IMR-90 (cell line): Measurements from ENCODE around the gene IQCM. TPM values are rescaled to one million over a fixed set of nuclear protein-coding genes. Genes with fewer than 3 reads are reported as not detected.

Experiments used
- ATAC-seq: fragments of 200-7000 bp; cut with Tn5 transposase; 2 replicates; pipeline ENCODE4 v1.9.1; 2020; ENCODE audit warnings: low read depth, mild to moderate bottlenecking, moderate library complexity
- BruUV-seq: library from RNA; stranded (reverse); fragments of 400-500 nt; replicated peaks from 2 replicates; lab custom pipeline; 2021; lab: Mats Ljungman, UMichigan
- CTCF ChIA-PET: fragments of 300-600 bp; formaldehyde crosslinking; extraction: SDS; loops from one replicate; lab custom pipeline; 2021; ENCODE audit warnings: antibody characterized with exemption; lab: Yijun Ruan, JAX
- POLR2A ChIA-PET: fragments of 300-600 bp; sonication (Branson Sonifier 250); formaldehyde crosslinking; loops from one replicate; lab custom pipeline; 2022; ENCODE audit warnings: antibody characterized with exemption; ENCODE audit not compliant: unreplicated experiment; lab: Charles Lee
- DNase-seq: peaks from one replicate; pipeline ENCODE4 v3.0.0; 2013
- H2AFZ ChIP-seq: replicated peaks from 2 replicates; pipeline ENCODE3; 2013; ENCODE audit warnings: low read length, mild to moderate bottlenecking; ENCODE audit not compliant: poor library complexity
- H2AK5ac ChIP-seq: 2 replicates; pipeline ENCODE4 v1.6.1; 2013; ENCODE audit warnings: low read depth, low read length, inconsistent platforms
- H2AK9ac ChIP-seq: replicated peaks from 2 replicates; pipeline ENCODE3; 2013; ENCODE audit warnings: mild to moderate bottlenecking, low read depth, low read length, moderate library complexity; ENCODE audit not compliant: poor library complexity
- H2BK120ac ChIP-seq: 2 replicates; pipeline ENCODE4 v1.6.1; 2013; ENCODE audit warnings: low read depth, low read length, inconsistent platforms
- H2BK15ac ChIP-seq: 3 replicates; pipeline ENCODE4 v1.6.1; 2013; ENCODE audit warnings: low read depth, low read length, inconsistent platforms
- H2BK20ac ChIP-seq: 2 replicates; pipeline ENCODE4 v1.6.1; 2013; ENCODE audit warnings: low read depth, mild to moderate bottlenecking, inconsistent platforms, low read length, moderate library complexity
- H2BK5ac ChIP-seq: 2 replicates; pipeline ENCODE4 v1.6.1; 2013; ENCODE audit warnings: mild to moderate bottlenecking, low read depth, low read length, inconsistent platforms; ENCODE audit not compliant: poor library complexity, severe bottlenecking
- H3K14ac ChIP-seq: replicated peaks from 2 replicates; pipeline ENCODE4 v1.6.1; 2013; ENCODE audit warnings: low read depth, low read length, inconsistent platforms
- H3K18ac ChIP-seq: 2 replicates; pipeline ENCODE4 v1.6.1; 2013; ENCODE audit warnings: low read depth, low read length, control low read depth
- H3K23ac ChIP-seq: 2 replicates; pipeline ENCODE4 v1.6.1; 2013; ENCODE audit warnings: low read depth, low read length, inconsistent platforms
- H3K27ac ChIP-seq: 2 replicates; pipeline ENCODE4 v1.5.1; 2013; ENCODE audit warnings: mild to moderate bottlenecking, control low read depth, low read length; ENCODE audit not compliant: insufficient read depth
- H3K27me3 ChIP-seq: 2 replicates; pipeline ENCODE4 v1.6.1; 2013; ENCODE audit warnings: low read length; ENCODE audit not compliant: control insufficient read depth, insufficient read depth
- H3K36me3 ChIP-seq: 2 replicates; pipeline ENCODE4 v1.6.1; 2013; ENCODE audit warnings: low read length, mixed read lengths; ENCODE audit not compliant: control insufficient read depth, insufficient read depth
- H3K4ac ChIP-seq: 2 replicates; pipeline ENCODE4 v1.6.1; 2013; ENCODE audit warnings: low read depth, low read length, inconsistent platforms
- H3K4me1 ChIP-seq: 2 replicates; pipeline ENCODE4 v1.6.1; 2013; ENCODE audit warnings: low read length, mixed read lengths; ENCODE audit not compliant: control insufficient read depth, insufficient read depth
- H3K4me2 ChIP-seq: 2 replicates; pipeline ENCODE4 v1.6.1; 2013; ENCODE audit warnings: low read depth, mild to moderate bottlenecking, control low read depth, low read length, moderate library complexity
- H3K4me3 ChIP-seq: 2 replicates; pipeline ENCODE4 v1.5.1; 2013; ENCODE audit warnings: low read depth, mild to moderate bottlenecking, control low read depth, low read length, moderate library complexity; ENCODE audit not compliant: insufficient read depth
- H3K56ac ChIP-seq: 2 replicates; pipeline ENCODE4 v1.6.1; 2013; ENCODE audit warnings: low read length, inconsistent platforms; ENCODE audit not compliant: insufficient read depth; ENCODE audit errors: extremely low read depth
- H3K79me1 ChIP-seq, 2 experiments: 2 replicates each; pipeline ENCODE4 v1.6.1; 2013; ENCODE audit warnings: low read length in 2 of 2, inconsistent platforms in 1 of 2, low read depth in 1 of 2
- H3K9ac ChIP-seq: 2 replicates; pipeline ENCODE4 v1.6.1; 2013; ENCODE audit warnings: low read depth, low read length, control low read depth
- H3K9me1 ChIP-seq: 2 replicates; pipeline ENCODE4 v1.6.1; 2013; ENCODE audit warnings: low read length, inconsistent platforms; ENCODE audit not compliant: insufficient read depth
- H3K9me3 ChIP-seq: 2 replicates; pipeline ENCODE4 v1.6.1; 2013; ENCODE audit warnings: low read length; ENCODE audit not compliant: control insufficient read depth, insufficient read depth
- H4K20me1 ChIP-seq: 2 replicates; pipeline ENCODE4 v1.6.1; 2013; ENCODE audit warnings: low read length, inconsistent platforms; ENCODE audit not compliant: insufficient read depth
- H4K5ac ChIP-seq: 2 replicates; pipeline ENCODE4 v1.6.1; 2013; ENCODE audit warnings: mild to moderate bottlenecking, low read depth, low read length, control low read depth
- H4K8ac ChIP-seq, 2 experiments: 2 replicates each; pipeline ENCODE4 v1.6.1; 2013; ENCODE audit warnings: low read depth in 2 of 2, low read length in 2 of 2, control low read depth in 1 of 2, inconsistent platforms in 1 of 2
- H4K91ac ChIP-seq: 2 replicates; pipeline ENCODE4 v1.6.1; 2013; ENCODE audit warnings: low read depth, low read length, inconsistent platforms; ENCODE audit not compliant: insufficient read depth
- BHLHE40 ChIP-seq: fragments of 150-350 bp; IDR thresholded peaks from 2 replicates; pipeline ENCODE4 v1.6.1; 2016; ENCODE audit warnings: mild to moderate bottlenecking, low read depth, low read length
- CEBPB ChIP-seq: IDR thresholded peaks from 2 replicates; pipeline ENCODE4 v1.6.1; 2012; ENCODE audit warnings: low read depth, low read length, improper control_type of control experiment
- CTCF ChIP-seq: conservative IDR thresholded peaks from 2 replicates; pipeline ENCODE4 v1.5.1; 2012; ENCODE audit warnings: mild to moderate bottlenecking, low read depth, low read length, improper control_type of control experiment
- FOS ChIP-seq: fragments of 150-350 bp; IDR thresholded peaks from 2 replicates; pipeline ENCODE4 v1.6.1; 2016; ENCODE audit warnings: low read depth, low read length
- MAFK ChIP-seq: IDR thresholded peaks from 2 replicates; pipeline ENCODE4 v1.6.1; 2012; ENCODE audit warnings: low read depth, low read length, improper control_type of control experiment
- NFE2L2 ChIP-seq: fragments of 150-350 bp; IDR thresholded peaks from 2 replicates; pipeline ENCODE4 v1.6.1; 2016; ENCODE audit warnings: low read depth, mild to moderate bottlenecking, low read length
- POLR2A ChIP-seq: IDR thresholded peaks from 2 replicates; pipeline ENCODE4 v1.6.1; 2012; ENCODE audit warnings: mild to moderate bottlenecking, low read depth, low read length
- RAD21 ChIP-seq: IDR thresholded peaks from 2 replicates; pipeline ENCODE4 v1.6.1; 2012; ENCODE audit warnings: low read length, improper control_type of control experiment
- RCOR1 ChIP-seq: IDR thresholded peaks from 2 replicates; pipeline ENCODE4 v1.6.1; 2012; ENCODE audit warnings: mild to moderate bottlenecking, low read length, improper control_type of control experiment; ENCODE audit not compliant: insufficient replicate concordance
- RFX5 ChIP-seq: IDR thresholded peaks from 2 replicates; pipeline ENCODE4 v1.8.0; 2012; ENCODE audit warnings: low read depth, mild to moderate bottlenecking, low read length, moderate library complexity
- SMC3 ChIP-seq: fragments of 150-350 bp; IDR thresholded peaks from 2 replicates; pipeline ENCODE4 v1.6.1; 2016; ENCODE audit warnings: low read depth, mild to moderate bottlenecking, antibody characterized with exemption, low read length, moderate library complexity
- USF2 ChIP-seq: fragments of 150-350 bp; IDR thresholded peaks from 2 replicates; pipeline ENCODE4 v1.6.1; 2017; ENCODE audit warnings: mild to moderate bottlenecking, antibody characterized with exemption, low read length, low read depth
- WGBS, 2 experiments: methylation state at CpG; one replicate each; pipeline versions ENCODE4 v1.1.5 to v1.1.7; 2013; ENCODE audit warnings: missing lambda C conversion rate in 2 of 2; ENCODE audit not compliant: insufficient read length in 1 of 2; ENCODE audit errors: extremely low coverage in 2 of 2; 5-methylcytosine and 5-hydroxymethylcytosine counted together
- dilution Hi-C: fragments of 300-500 bp; cut with HindIII; formaldehyde crosslinking; loops from one replicate; pipeline ENCODE4 v1.14.3; 2018; ENCODE audit warnings: low sequenced_read_pairs; ENCODE audit not compliant: unreplicated experiment
- in situ Hi-C: fragments of 300-500 bp; cut with MboI; formaldehyde crosslinking; loops from 3 replicates; pipeline ENCODE4 v1.14.3; 2019; ENCODE audit warnings: low sequenced_read_pairs, inconsistent platforms, mixed read lengths
- intact Hi-C: fragments of 100-400 bp; cut with micrococcal nuclease; formaldehyde crosslinking; loops from 2 replicates; pipeline ENCODE4 v1.10.0; 2022
- polyA plus RNA-seq, 3 experiments: library from polyadenylated mRNA; depleted of rRNA; stranded (reverse); fragments of >200 nt; gene quantifications; 2 replicates each; pipeline ENCODE4 v1.2.3, GENCODE V29; 2012; ENCODE audit warnings: low replicate concordance in 1 of 3
- total RNA-seq: library from RNA; depleted of rRNA; stranded (reverse); fragments of >200 nt; gene quantifications from 2 replicates; pipeline ENCODE4 v1.2.3, GENCODE V29; 2012
- TF ChIP-seq, protein P1 (sequence below): fragments of 150-350 bp; IDR thresholded peaks from 2 replicates; pipeline ENCODE4 v1.6.1; 2016; ENCODE audit warnings: low read depth, mild to moderate bottlenecking, low read length, moderate library complexity, borderline replicate concordance

The IQCM gene
- total and polyA plus RNA-seq, 2 of the 4 experiments (the other 2 are of a cell fraction) = not detected

- dilution Hi-C loops (no loop called here), intact Hi-C loops (no loop called here), in situ Hi-C loops (no loop called here)
- no peak overlapping the region for H3K9ac ChIP-seq
- no peak overlapping the region for H4K91ac ChIP-seq
- WGBS, 2 experiments = no CpG with 5 or more reads among the region's 2 CpGs
- H3K4me1 ChIP-seq = no peaks in the 10 kb centered on the region
- no peaks in the 10 kb centered on the region for H3K9me3 ChIP-seq
- H3K4ac ChIP-seq = no peak overlapping the region
- H3K36me3 ChIP-seq = no peaks in the 10 kb centered on the region
- no peak overlapping the region for H3K18ac ChIP-seq
- H4K8ac ChIP-seq = no peak overlapping the region
- no peaks in the 10 kb centered on the region for H3K9me1 ChIP-seq
- no peak overlapping the region for H2AK5ac ChIP-seq
- H3K4me2 ChIP-seq = no peak overlapping the region
- no peak overlapping the region for H2BK5ac ChIP-seq
- no peak overlapping the region for H3K27ac ChIP-seq
- no peak overlapping the region for H3K14ac ChIP-seq
- no peak overlapping the region for H2BK20ac ChIP-seq
- ATAC-seq = no peak
- no peak overlapping the region for H2AK9ac ChIP-seq
- H3K27me3 ChIP-seq = no peaks in the 10 kb centered on the region
- DNase-seq = no peak
- no peak overlapping the region for H3K4me3 ChIP-seq
- POLR2A ChIA-PET = no interaction called here
- no peaks in the 10 kb centered on the region for H3K79me1 ChIP-seq
- no peaks in the 10 kb centered on the region for H4K20me1 ChIP-seq
- H2AFZ ChIP-seq = no peak overlapping the region
- TF ChIP-seq, protein P1, sequence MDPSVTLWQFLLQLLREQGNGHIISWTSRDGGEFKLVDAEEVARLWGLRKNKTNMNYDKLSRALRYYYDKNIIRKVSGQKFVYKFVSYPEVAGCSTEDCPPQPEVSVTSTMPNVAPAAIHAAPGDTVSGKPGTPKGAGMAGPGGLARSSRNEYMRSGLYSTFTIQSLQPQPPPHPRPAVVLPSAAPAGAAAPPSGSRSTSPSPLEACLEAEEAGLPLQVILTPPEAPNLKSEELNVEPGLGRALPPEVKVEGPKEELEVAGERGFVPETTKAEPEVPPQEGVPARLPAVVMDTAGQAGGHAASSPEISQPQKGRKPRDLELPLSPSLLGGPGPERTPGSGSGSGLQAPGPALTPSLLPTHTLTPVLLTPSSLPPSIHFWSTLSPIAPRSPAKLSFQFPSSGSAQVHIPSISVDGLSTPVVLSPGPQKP = no peak
- TF ChIP-seq CEBPB = no peak
- TF ChIP-seq POLR2A = no peak
- no peak for TF ChIP-seq FOS
- no peak for TF ChIP-seq SMC3
- no peak for TF ChIP-seq RAD21
- TF ChIP-seq MAFK = no peak
- TF ChIP-seq USF2 = no peak
- TF ChIP-seq RFX5 = no peak
- TF ChIP-seq RCOR1 = no peak
- no peak for TF ChIP-seq CTCF
- TF ChIP-seq BHLHE40 = no peak
- TF ChIP-seq NFE2L2 = no peak
- no peak overlapping the region for H2BK15ac ChIP-seq
- H4K5ac ChIP-seq = no peak overlapping the region
- no TSS peak for BruUV-seq
- H3K56ac ChIP-seq = no peak overlapping the region
- no peak overlapping the region for H3K23ac ChIP-seq
- CTCF ChIA-PET = interaction anchor here (1.0 kb wide), 1 partner anchor 10 kb away, joined by 3 read pairs; no protein-coding TSS in a partner anchor
- H2BK120ac ChIP-seq = no peak overlapping the region
Observed at GRCh38 chr4:149755969-149756368, 59.7 kb downstream of the IQCM start.
